ENCODE data around the gene CCDC13. TPM values are rescaled to one million over a fixed set of nuclear protein-coding genes. Genes with fewer than 3 reads are reported as not detected.

CCDC13 gene
- polyA plus RNA-seq, 4 donors, result 2.1 to 2.8 (median 2.7) TPM

GRCh38 chr3:42753757-42754156 lies 19.3 kb downstream of the CCDC13 start:
- DNase-seq (ENCODE audit: low read depth in 4 of 4, low spot score in 3 of 4), result no peak

GRCh38 chr3:42752961-42753360 lies 20.1 kb downstream of the CCDC13 start:
- DNase-seq (ENCODE audit: low read depth in 4 of 4, low spot score in 3 of 4), result no peak

- DNase-seq (ENCODE audit: low read depth in 4 of 4, low spot score in 3 of 4), result no peak
Observed at GRCh38 chr3:42752441-42752840, 20.6 kb downstream of the CCDC13 start.

- no peak for DNase-seq (ENCODE audit: low read depth in 4 of 4, low spot score in 3 of 4)
Observed at GRCh38 chr3:42751609-42752008, 21.4 kb downstream of the CCDC13 start.

GRCh38 chr3:42750834-42751233 lies 22.2 kb downstream of the CCDC13 start:
- DNase-seq (ENCODE audit: low read depth in 4 of 4, low spot score in 3 of 4), result no peak

- no peak for DNase-seq (ENCODE audit: low read depth in 4 of 4, low spot score in 3 of 4)
Observed at GRCh38 chr3:42749753-42750231, 23.3 kb downstream of the CCDC13 start.

- DNase-seq (ENCODE audit: low read depth in 4 of 4, low spot score in 3 of 4), result no peak
Observed at GRCh38 chr3:42749025-42749752, 23.9 kb downstream of the CCDC13 start.

- no peak for DNase-seq (ENCODE audit: low read depth in 4 of 4, low spot score in 3 of 4)
Observed at GRCh38 chr3:42747581-42747980, 25.5 kb downstream of the CCDC13 start.

- DNase-seq (ENCODE audit: low read depth in 4 of 4, low spot score in 3 of 4), result peak in 3 of 4 donors; percentile 41 to 74 (median 52)
Observed at GRCh38 chr3:42746455-42747450, 26.3 kb downstream of the CCDC13 start.

- DNase-seq (ENCODE audit: low read depth in 4 of 4, low spot score in 3 of 4), result no peak
Observed at GRCh38 chr3:42745776-42746454, 27.1 kb downstream of the CCDC13 start.

GRCh38 chr3:42745291-42745745 lies 27.7 kb downstream of the CCDC13 start:
- peak in 1 of 4 donors; percentile 41 for DNase-seq (ENCODE audit: low read depth in 4 of 4, low spot score in 3 of 4)

- DNase-seq (ENCODE audit: low read depth in 4 of 4, low spot score in 3 of 4), result no peak
Observed at GRCh38 chr3:42743204-42743995, 29.7 kb downstream of the CCDC13 start.

GRCh38 chr3:42742688-42743087 lies 30.4 kb downstream of the CCDC13 start:
- DNase-seq (ENCODE audit: low read depth in 4 of 4, low spot score in 3 of 4), result no peak

GRCh38 chr3:42742259-42742658 lies 30.8 kb downstream of the CCDC13 start:
- no peak for DNase-seq (ENCODE audit: low read depth in 4 of 4, low spot score in 3 of 4)

GRCh38 chr3:42741796-42742195 lies 31.3 kb downstream of the CCDC13 start:
- DNase-seq (ENCODE audit: low read depth in 4 of 4, low spot score in 3 of 4), result no peak

- no peak for DNase-seq (ENCODE audit: low read depth in 4 of 4, low spot score in 3 of 4)
Observed at GRCh38 chr3:42739401-42740158, 33.5 kb downstream of the CCDC13 start.

GRCh38 chr3:42736531-42736930 lies 36.5 kb downstream of the CCDC13 start:
- no peak for DNase-seq (ENCODE audit: low read depth in 4 of 4, low spot score in 3 of 4)

GRCh38 chr3:42736081-42736480 lies 37.0 kb downstream of the CCDC13 start:
- DNase-seq (ENCODE audit: low read depth in 4 of 4, low spot score in 3 of 4), result no peak

- no peak for DNase-seq (ENCODE audit: low read depth in 4 of 4, low spot score in 3 of 4)
Observed at GRCh38 chr3:42735615-42736014, 37.4 kb downstream of the CCDC13 start.
